Calu3 (cell line): Measurements from ENCODE around the gene MMEL1. TPM values are rescaled to one million over a fixed set of nuclear protein-coding genes. Genes with fewer than 3 reads are reported as not detected.

ENCODE experiments used
- BruUV-seq: library from RNA; stranded (reverse); fragments of 400-500 nt; replicated peaks from 2 replicates; lab custom pipeline; 2021; lab: Mats Ljungman, UMichigan
- CTCF ChIA-PET: fragments of 300-600 bp; sonication (Branson Sonifier 250); formaldehyde crosslinking; loops from one replicate; lab custom pipeline; 2022; ENCODE audit warnings: antibody characterized with exemption; lab: Charles Lee
- DNase-seq: peaks from one replicate; pipeline ENCODE4 v3.0.0; 2022
- H3K27ac Mint-ChIP-seq: one replicate; pipeline ENCODE4 v1.8.0; 2022; ENCODE audit warnings: mixed read lengths; ENCODE audit not compliant: unreplicated experiment
- H3K27me3 Mint-ChIP-seq: one replicate; pipeline ENCODE4 v1.8.0; 2022; ENCODE audit warnings: mixed read lengths; ENCODE audit not compliant: unreplicated experiment
- H3K36me3 Mint-ChIP-seq: one replicate; pipeline ENCODE4 v1.8.0; 2022; ENCODE audit warnings: mild to moderate bottlenecking, moderate library complexity, mixed read lengths; ENCODE audit not compliant: insufficient read depth, unreplicated experiment
- H3K4me1 Mint-ChIP-seq: one replicate; pipeline ENCODE4 v1.8.0; 2022; ENCODE audit warnings: mild to moderate bottlenecking, low read depth, mixed read lengths; ENCODE audit not compliant: unreplicated experiment
- H3K4me3 Mint-ChIP-seq: one replicate; pipeline ENCODE4 v1.8.0; 2022; ENCODE audit warnings: mild to moderate bottlenecking, low read depth, moderate library complexity, mixed read lengths; ENCODE audit not compliant: unreplicated experiment
- H3K9me3 Mint-ChIP-seq: one replicate; pipeline ENCODE4 v1.8.0; 2022; ENCODE audit warnings: low read depth, mixed read lengths; ENCODE audit not compliant: unreplicated experiment
- intact Hi-C: fragments of 100-400 bp; cut with micrococcal nuclease; formaldehyde crosslinking; loops from one replicate; pipeline ENCODE4 v1.10.0; 2022; ENCODE audit not compliant: unreplicated experiment
- total RNA-seq: library from RNA; stranded (reverse); gene quantifications from 2 replicates; pipeline ENCODE4 v1.2.3, GENCODE V29; 2022
- TF ChIP-seq, protein P1 (sequence below): fragments of 200-600 bp; IDR thresholded peaks from one replicate; pipeline ENCODE4 v1.8.0; 2022; ENCODE audit warnings: antibody characterized with exemption; ENCODE audit not compliant: unreplicated experiment

Gene MMEL1
- total RNA-seq, 1 experiment from 2014 or later = 5.6 TPM

DNA sequence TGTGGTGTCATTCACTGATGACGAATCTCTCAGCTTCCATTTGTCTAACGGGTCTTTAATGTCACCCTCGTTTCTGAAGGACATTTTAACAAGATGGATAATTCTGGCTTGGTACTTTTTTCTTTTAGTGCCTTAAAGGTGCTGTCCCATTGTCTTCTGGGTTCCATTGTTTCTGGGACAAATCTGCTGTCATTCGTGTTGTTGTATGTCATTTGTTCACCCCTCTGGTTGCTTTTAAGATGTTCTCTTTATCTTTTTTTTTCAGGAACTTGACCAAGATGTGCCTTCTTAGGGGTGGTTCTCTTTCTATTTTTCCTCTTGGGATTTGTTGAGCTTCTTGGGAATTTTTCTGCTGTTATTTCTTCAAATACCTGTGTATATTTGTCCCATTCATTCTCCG lies 14.0 kb upstream of the MMEL1 start:
- intact Hi-C loops = no loop called here
- CTCF ChIA-PET = no interaction called here
- Mint-ChIP-seq H3K27me3 (peaks cover 32% of the 10 kb centered on the region), H3K27ac (no peak overlapping the region), H3K36me3 (peaks cover 5% of the 10 kb centered on the region), H3K4me1 (no peaks in the 10 kb centered on the region), H3K9me3 (peaks cover 9% of the 10 kb centered on the region), H3K4me3 (no peak overlapping the region)
- no peak for DNase-seq
- BruUV-seq = no TSS peak
- TF ChIP-seq, protein P1, sequence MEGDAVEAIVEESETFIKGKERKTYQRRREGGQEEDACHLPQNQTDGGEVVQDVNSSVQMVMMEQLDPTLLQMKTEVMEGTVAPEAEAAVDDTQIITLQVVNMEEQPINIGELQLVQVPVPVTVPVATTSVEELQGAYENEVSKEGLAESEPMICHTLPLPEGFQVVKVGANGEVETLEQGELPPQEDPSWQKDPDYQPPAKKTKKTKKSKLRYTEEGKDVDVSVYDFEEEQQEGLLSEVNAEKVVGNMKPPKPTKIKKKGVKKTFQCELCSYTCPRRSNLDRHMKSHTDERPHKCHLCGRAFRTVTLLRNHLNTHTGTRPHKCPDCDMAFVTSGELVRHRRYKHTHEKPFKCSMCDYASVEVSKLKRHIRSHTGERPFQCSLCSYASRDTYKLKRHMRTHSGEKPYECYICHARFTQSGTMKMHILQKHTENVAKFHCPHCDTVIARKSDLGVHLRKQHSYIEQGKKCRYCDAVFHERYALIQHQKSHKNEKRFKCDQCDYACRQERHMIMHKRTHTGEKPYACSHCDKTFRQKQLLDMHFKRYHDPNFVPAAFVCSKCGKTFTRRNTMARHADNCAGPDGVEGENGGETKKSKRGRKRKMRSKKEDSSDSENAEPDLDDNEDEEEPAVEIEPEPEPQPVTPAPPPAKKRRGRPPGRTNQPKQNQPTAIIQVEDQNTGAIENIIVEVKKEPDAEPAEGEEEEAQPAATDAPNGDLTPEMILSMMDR = no peak

DNA sequence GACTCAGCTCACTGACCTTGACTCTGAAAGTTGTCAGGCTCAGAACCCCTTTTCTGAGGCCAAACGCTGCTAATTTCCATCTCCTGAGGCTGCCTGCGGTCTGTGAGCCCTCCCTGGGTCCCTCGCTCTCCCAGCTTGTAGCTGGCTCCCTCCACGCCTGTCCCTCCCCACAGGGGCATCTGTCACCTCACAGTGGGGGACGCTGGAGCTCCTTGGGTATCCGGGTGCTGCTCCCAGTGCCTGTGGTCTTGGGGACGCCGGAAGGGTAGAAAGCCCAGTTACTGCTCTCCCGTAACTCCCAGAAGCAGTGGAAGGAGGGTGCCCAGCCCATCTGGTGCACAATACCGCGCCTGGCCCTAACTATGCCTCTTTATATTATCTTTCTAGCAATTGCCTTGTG lies 13.0 kb upstream of the MMEL1 start:
- H3K4me1 Mint-ChIP-seq = no peaks in the 10 kb centered on the region
- H3K36me3 Mint-ChIP-seq = peaks cover 5% of the 10 kb centered on the region
- no peak overlapping the region for H3K27ac Mint-ChIP-seq
- intact Hi-C loops = no loop called here
- no peak for DNase-seq
- CTCF ChIA-PET = no interaction called here
- H3K4me3 Mint-ChIP-seq = no peak overlapping the region
- BruUV-seq = no TSS peak
- H3K9me3 Mint-ChIP-seq = peaks cover 9% of the 10 kb centered on the region
- peaks cover 23% of the 10 kb centered on the region for H3K27me3 Mint-ChIP-seq
- TF ChIP-seq, protein P1 = no peak

DNA sequence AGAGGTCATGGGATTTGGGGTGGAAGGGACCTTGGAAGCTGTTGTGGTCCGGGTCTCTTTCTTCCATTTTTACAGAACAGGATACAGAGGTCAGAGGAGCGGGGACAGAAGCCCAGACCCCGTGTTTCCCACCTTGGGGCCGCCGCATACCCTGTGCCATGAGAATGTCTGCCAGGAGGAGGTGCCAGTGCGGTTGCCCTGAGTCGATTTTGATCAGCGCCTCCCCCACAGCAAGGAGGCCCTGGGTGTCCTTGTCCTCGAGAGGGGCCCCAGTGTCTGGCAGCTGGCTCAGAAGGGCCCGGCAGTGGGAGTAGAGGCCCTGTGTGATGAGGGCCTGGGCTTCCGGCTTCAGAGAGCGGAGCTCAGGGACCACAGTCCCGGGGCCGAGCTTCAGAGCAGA lies 12.3 kb upstream of the MMEL1 start:
- TF ChIP-seq, protein P1 = no peak
- peaks cover 9% of the 10 kb centered on the region for H3K9me3 Mint-ChIP-seq
- no peak for DNase-seq
- H3K27me3 Mint-ChIP-seq = peaks cover 23% of the 10 kb centered on the region
- H3K36me3 Mint-ChIP-seq = peaks cover 5% of the 10 kb centered on the region
- CTCF ChIA-PET = no interaction called here
- intact Hi-C loops = no loop called here
- no peak overlapping the region for H3K4me3 Mint-ChIP-seq
- no peak overlapping the region for H3K27ac Mint-ChIP-seq
- BruUV-seq = no TSS peak
- H3K4me1 Mint-ChIP-seq = no peaks in the 10 kb centered on the region

DNA sequence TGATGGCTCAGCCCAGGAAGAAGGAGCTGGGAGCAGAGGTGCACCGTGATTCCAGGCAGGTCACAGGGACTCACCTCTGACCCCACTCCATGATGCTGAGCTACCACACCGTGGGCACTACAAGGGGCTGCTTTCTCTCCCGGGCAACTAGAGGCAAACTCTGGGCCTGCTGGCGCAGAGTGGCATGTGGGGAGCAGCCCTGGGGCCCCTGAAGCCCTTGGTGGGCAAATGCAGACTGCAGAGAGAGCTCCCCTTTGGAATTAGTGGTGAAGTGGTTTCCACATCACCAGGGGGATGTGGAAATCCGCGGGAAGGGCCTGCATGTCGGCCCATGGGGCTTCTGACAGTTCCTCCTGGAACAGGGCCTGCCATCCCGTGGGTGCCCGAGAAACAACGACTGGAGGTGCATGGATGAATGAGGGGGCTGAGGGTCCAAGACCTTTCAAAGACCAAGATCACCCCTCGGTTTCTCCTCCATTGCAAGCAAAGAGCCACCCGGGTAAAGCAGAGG lies 11.8 kb upstream of the MMEL1 start:
- H3K36me3 Mint-ChIP-seq = peaks cover 5% of the 10 kb centered on the region
- CTCF ChIA-PET = no interaction called here
- TF ChIP-seq, protein P1 = no peak
- peaks cover 23% of the 10 kb centered on the region for H3K27me3 Mint-ChIP-seq
- DNase-seq = no peak
- no peak overlapping the region for H3K4me3 Mint-ChIP-seq
- peaks cover 9% of the 10 kb centered on the region for H3K9me3 Mint-ChIP-seq
- no peaks in the 10 kb centered on the region for H3K4me1 Mint-ChIP-seq
- intact Hi-C loops = no loop called here
- no TSS peak for BruUV-seq
- no peak overlapping the region for H3K27ac Mint-ChIP-seq
